Measurements from ENCODE around the gene TMBIM4. TPM values are rescaled to one million over a fixed set of nuclear protein-coding genes. Genes with fewer than 3 reads are reported as not detected.
A peak's percentile ranks its signal among the peaks of the same experiment; 100 is the strongest.

The TMBIM4 gene
- total RNA-seq, 1 experiment from 2014 or later = 75.5 TPM

DNA sequence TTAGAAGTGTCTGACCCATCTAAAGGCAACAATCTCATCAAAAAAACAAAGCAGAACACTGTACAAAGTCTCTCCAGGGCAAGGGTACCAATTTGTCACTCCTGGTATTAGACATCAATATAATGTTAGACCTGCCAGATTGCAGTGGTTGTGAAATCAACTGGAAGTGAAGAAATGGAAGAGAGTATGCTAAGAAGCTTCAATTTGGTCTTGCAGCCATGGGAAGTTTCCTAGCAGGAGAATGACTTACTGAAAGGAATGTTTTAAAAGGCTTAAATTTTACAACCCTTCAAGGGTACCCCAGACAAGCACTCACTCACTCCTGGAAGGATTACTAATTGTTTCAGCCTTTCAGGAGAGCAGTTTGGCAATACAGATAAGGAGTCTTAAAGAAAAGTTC, 58.2 kb downstream of the TMBIM4 start:
- Histone ChIP-seq H3K27me3 (no peaks in the 10 kb centered on the region), H3K36me3 (no peaks in the 10 kb centered on the region), H3K27ac (no peak overlapping the region), H3K4me3 (no peak overlapping the region), H3K9me3 (replicated peaks) (peaks cover 3% of the 10 kb centered on the region; the same call in 1 of the 2 replicates), H3K4me1 (peaks cover 34% of the 10 kb centered on the region)
- no peak for DNase-seq

DNA sequence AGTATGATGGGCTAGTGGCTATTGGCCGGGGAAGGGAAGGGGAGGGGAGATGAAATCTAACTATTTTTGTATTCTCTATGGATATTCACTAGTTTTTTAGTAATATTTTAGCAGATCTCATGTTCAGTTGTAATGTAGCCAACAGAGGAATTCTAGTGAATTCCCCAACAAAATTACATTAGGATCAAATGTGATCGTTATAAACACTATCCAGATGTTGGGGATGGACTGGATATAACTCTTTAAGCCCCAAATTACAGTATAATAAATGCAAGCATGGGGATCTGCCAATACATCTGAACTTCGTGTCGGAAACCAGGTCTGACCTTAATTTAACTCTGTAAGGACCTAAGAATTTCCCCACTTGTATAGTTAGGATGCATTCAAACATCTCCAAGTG, 60.7 kb downstream of the TMBIM4 start:
- no peaks in the 10 kb centered on the region for H3K9me3 ChIP-seq (replicated peaks)
- no peak overlapping the region for H3K27ac ChIP-seq
- no peaks in the 10 kb centered on the region for H3K27me3 ChIP-seq
- no peaks in the 10 kb centered on the region for H3K36me3 ChIP-seq
- peaks cover 12% of the 10 kb centered on the region for H3K4me1 ChIP-seq
- no peak for DNase-seq
- no peak overlapping the region for H3K4me3 ChIP-seq

DNA sequence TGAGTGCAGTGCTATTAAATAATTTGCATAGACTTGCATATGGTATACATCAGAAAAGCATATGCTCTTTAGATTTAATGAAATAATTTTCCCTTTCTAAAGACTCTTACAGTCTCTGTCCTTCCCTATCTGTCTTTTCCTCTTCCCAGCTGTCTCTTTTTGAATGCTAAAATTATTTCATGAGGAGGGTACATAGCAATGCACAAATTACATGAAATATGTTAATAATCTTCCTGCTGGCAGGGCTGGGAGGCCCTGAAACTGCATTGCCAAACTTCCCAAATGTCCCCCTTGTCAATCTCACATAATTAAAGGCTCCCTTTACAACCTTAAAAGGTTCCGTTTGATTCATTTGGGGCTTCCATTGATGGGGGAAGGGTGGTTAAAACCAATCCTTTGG, 61.4 kb downstream of the TMBIM4 start:
- H3K9me3 ChIP-seq (replicated peaks) = no peaks in the 10 kb centered on the region
- no peaks in the 10 kb centered on the region for H3K36me3 ChIP-seq
- H3K27ac ChIP-seq = no peak overlapping the region
- H3K4me1 ChIP-seq = peaks cover 7% of the 10 kb centered on the region
- DNase-seq = no peak
- no peak overlapping the region for H3K4me3 ChIP-seq
- H3K27me3 ChIP-seq = no peaks in the 10 kb centered on the region

DNA sequence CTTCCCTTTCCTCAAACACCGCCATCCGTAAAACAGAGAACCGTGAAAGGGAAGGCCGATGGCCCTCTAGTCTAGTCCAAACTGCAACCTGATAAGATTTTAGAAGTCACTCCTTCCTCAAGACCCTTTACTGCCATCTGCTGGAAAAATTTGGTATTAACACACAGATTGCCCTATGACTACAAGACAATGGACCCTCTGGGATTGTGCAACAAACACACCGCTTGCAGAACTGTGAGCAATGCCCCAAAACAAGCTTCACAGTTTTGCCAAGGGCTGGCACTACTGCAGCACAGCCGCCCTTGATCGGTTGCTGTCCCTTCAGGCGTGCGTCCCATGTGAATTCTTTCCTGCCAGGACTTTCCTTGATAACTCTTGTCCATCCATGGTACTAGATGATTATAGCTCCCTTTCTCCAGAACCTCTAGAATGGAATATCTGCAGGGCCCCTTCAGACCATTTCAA, 62.3 kb downstream of the TMBIM4 start:
- DNase-seq = peak; percentile 79 to 97

DNA sequence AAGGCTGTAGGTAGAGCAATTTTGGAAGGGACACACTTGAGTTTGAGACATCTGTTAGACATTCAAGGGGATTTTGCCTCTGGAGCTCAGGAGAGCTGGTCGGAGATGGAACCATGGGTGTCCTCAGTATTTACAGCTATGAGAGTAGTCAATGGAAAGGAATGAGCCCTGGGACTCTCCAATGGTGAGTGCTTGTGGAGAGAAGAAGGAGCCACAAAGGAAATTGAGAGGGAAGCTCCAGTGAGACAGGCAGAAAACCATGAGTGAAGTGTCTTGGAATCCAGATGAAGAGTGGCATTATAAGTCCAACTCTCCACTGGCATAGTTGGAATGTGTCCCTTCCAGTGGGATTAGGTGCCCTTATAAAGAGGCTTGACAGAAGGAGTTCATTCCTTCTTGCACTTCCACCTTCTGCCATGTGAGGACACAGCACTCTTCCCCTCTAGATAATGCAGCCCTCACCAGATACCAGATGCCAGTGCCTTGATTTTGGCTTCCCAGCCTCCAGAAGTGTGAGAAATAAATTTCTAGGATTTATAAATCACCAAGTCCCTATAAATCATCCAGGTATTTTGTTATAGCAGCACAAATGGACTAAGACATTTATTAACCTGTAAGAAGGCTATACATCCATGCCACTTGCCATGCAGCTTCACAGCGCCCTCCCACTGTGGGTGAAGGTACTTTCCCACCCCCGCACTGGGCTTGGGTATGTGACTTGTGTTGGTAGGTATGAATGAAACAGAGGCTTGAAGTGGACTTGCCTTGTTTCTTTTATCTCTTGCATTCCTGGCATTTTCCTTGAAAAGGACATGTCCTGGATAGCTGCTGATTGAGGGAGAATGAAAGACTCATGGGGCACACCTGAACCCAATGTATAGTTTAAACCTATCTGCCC, 66.5 kb downstream of the TMBIM4 start:
- Histone ChIP-seq H3K36me3 (no peaks in the 10 kb centered on the region), H3K27me3 (no peaks in the 10 kb centered on the region), H3K27ac (no peak overlapping the region), H3K4me3 (no peak overlapping the region), H3K9me3 (replicated peaks) (no peaks in the 10 kb centered on the region), H3K4me1 (peaks cover 6% of the 10 kb centered on the region)
- DNase-seq = no peak

More for the DNA sequence above, 62.3 kb downstream of the TMBIM4 start:
- H3K4me1 ChIP-seq = peaks cover 6% of the 10 kb centered on the region
- H3K27ac ChIP-seq = peak overlapping the region; percentile 52
- H3K9me3 ChIP-seq (replicated peaks) = no peaks in the 10 kb centered on the region
- no peaks in the 10 kb centered on the region for H3K27me3 ChIP-seq
- no peaks in the 10 kb centered on the region for H3K36me3 ChIP-seq
- H3K4me3 ChIP-seq = peak overlapping the region; percentile 25; the same call in 1 of the 2 replicates

DNA sequence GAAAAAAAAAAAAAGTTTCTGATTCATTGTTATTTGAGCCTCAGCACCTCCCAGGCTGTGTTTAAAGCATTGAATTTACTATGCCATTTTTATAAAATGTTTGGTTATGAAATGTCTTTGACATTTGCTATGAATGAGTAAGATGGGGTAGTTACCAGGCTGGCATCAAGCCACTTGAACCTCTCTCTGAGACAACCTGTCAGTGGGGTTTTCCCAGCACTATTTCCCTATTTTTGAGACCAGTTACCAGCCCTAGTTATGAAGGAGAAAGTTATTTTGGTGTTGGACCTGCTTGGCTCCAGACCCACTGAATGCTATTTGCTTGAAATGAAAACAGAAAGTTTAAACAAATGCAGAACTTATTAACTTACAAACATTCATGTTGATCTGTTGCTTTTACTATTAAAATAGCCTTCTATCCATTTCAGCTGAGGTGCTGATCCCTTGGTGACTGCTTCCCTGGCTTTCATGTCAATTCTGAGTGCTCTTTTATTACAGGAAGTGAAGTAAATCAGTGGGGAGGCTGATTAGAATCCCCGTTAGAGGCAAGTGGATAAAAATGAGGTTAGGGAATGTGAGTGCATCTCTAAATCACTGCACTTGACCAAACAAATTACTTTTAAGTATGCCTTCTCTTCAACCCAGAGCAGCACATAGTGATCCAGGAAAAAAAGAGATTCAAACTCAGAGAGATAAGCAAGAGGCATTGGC, 77.1 kb downstream of the TMBIM4 start:
- no peaks in the 10 kb centered on the region; the same call in 1 of the 2 replicates for H3K9me3 ChIP-seq (replicated peaks)
- DNase-seq = no peak
- H3K4me3 ChIP-seq = no peak overlapping the region
- no peaks in the 10 kb centered on the region for H3K4me1 ChIP-seq
- no peaks in the 10 kb centered on the region for H3K27me3 ChIP-seq
- no peak overlapping the region for H3K27ac ChIP-seq
- H3K36me3 ChIP-seq = no peaks in the 10 kb centered on the region

DNA sequence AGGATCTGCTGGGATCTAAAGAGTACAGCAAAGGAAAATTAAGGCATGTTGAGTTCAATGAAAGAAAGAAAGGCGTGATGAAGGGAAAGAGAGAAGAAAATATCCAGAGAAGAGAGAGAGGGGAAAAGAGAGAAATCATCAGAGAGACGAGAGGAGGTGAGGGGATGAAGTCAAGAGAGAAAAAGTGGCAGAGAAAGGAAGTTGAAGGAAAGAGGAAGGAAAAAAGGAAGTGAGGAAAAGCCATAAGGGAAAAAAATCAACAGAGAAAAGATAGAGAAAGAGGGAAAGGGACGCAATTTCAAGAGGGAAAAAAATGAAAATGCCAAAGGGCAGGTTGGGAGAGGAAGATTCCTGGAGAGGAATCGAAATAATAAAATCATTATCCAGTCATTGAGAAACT, 79.6 kb downstream of the TMBIM4 start:
- H3K4me1 ChIP-seq = peaks cover 5% of the 10 kb centered on the region; the same call in 1 of the 2 replicates
- no peaks in the 10 kb centered on the region; the same call in 1 of the 2 replicates for H3K9me3 ChIP-seq (replicated peaks)
- H3K27ac ChIP-seq = no peak overlapping the region
- no peaks in the 10 kb centered on the region for H3K36me3 ChIP-seq
- H3K27me3 ChIP-seq = no peaks in the 10 kb centered on the region
- DNase-seq = no peak
- H3K4me3 ChIP-seq = no peak overlapping the region

DNA sequence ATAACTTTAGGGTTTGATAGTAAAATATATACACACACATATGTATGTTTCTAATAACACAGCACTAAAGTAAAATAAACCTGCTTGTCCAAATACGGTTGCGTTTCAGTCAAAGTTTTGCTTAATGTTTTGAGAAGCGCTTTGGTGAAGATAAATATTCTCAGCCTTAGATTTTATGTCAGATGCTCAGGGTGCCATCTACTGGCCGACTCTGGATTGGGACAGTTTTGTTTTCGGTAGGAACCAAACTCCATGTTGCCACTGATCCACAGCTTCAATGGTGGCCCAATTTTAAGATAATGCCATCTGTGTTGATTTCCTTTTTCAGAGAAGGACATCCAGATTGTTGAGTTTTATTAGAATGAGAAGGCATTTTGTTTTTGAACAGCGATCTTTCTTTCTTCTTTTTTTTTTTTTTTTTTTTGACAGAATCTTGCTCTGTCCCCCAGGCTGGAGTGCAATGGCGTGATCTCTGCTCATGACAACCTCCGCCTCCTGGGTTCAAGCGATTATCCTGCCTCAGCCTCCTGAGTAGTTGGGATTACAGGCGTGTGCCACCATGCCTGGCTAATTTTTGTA, 82.3 kb downstream of the TMBIM4 start:
- no peak overlapping the region for H3K4me3 ChIP-seq
- peaks cover 5% of the 10 kb centered on the region; the same call in 1 of the 2 replicates for H3K4me1 ChIP-seq
- no peaks in the 10 kb centered on the region for H3K27me3 ChIP-seq
- H3K36me3 ChIP-seq = no peaks in the 10 kb centered on the region
- no peaks in the 10 kb centered on the region; the same call in 1 of the 2 replicates for H3K9me3 ChIP-seq (replicated peaks)
- peak; percentile 58 to 87 for DNase-seq
- H3K27ac ChIP-seq = no peak overlapping the region

DNA sequence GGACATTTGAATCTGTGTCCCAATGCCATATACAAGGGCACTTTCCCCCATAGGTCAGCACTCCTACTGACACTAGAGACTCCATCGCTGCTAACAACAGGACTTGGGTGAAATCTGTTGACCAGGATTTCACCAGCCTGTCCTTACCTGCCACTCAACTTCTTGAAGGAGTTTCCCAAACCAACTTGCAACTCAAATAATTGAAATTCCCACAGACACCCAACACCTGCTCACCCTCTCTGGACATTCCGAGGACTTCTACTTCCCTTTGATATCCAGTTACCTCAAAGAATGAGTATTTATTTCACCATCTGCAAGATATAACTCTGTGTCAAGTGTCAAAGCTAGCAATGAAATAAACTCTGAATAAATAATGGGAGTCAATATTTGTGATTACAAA, 83.8 kb downstream of the TMBIM4 start:
- no peak for DNase-seq
- no peaks in the 10 kb centered on the region for H3K36me3 ChIP-seq
- no peak overlapping the region for H3K27ac ChIP-seq
- H3K4me1 ChIP-seq = peaks cover 5% of the 10 kb centered on the region; the same call in 1 of the 2 replicates
- no peak overlapping the region for H3K4me3 ChIP-seq
- no peaks in the 10 kb centered on the region; the same call in 1 of the 2 replicates for H3K9me3 ChIP-seq (replicated peaks)
- H3K27me3 ChIP-seq = no peaks in the 10 kb centered on the region

Other genes with a start within 250 kb of the TMBIM4 start
- 45.9 and 51.9 TPM in 2 replicates for gene LLPH, start 39.2 kb downstream of the TMBIM4 start, total RNA-seq (2014; rRNA removed; shearing (Covaris generic))
- 49.8 and 57.3 TPM in 2 replicates for gene IRAK3, start 19.2 kb upstream of the TMBIM4 start, total RNA-seq (2014; rRNA removed; shearing (Covaris generic))
- 16.2 and 20.4 TPM in 2 replicates for gene HELB, start 132.5 kb upstream of the TMBIM4 start, total RNA-seq (2014; rRNA removed; shearing (Covaris generic))